HEK293T (cell line): ENCODE data around the gene RAD51D.

Experiments
- CTCF ChIA-PET: fragments of 350-600 bp; formaldehyde crosslinking; extraction: SDS; loops from one replicate; lab custom pipeline; 2021; ENCODE audit warnings: antibody characterized with exemption, inconsistent platforms; lab: Yijun Ruan, JAX
- POLR2A ChIA-PET: fragments of 350-600 bp; formaldehyde crosslinking; extraction: SDS; loops from one replicate; lab custom pipeline; 2020; ENCODE audit warnings: antibody characterized with exemption, inconsistent platforms; lab: Yijun Ruan, JAX
- DNase-seq: peaks from one replicate; pipeline ENCODE4 v3.0.0; 2012; ENCODE audit warnings: mixed read lengths; ENCODE audit errors: extremely low spot score
- ARNT ChIP-seq: fragments of 450-650 bp; IDR thresholded peaks from 2 replicates; pipeline ENCODE4 v1.6.1; 2017; ENCODE audit warnings: mild to moderate bottlenecking
- BHLHE40 ChIP-seq: fragments of 450-650 bp; IDR thresholded peaks from 2 replicates; pipeline ENCODE4 v1.6.1; 2016; ENCODE audit warnings: mild to moderate bottlenecking, moderate library complexity, borderline replicate concordance
- CTBP1 ChIP-seq: fragments of 450-650 bp; IDR thresholded peaks from 2 replicates; pipeline ENCODE4 v1.6.1; 2016; ENCODE audit warnings: borderline replicate concordance
- ELF4 ChIP-seq: fragments of 450-650 bp; IDR thresholded peaks from 2 replicates; pipeline ENCODE4 v1.6.1; 2017; ENCODE audit warnings: antibody characterized with exemption
- FOXA1 ChIP-seq: fragments of 450-650 bp; IDR thresholded peaks from 2 replicates; pipeline ENCODE4 v1.6.1; 2016; ENCODE audit warnings: mild to moderate bottlenecking
- FOXK2 ChIP-seq: fragments of 450-650 bp; IDR thresholded peaks from 2 replicates; pipeline ENCODE4 v1.6.1; 2016; ENCODE audit warnings: mild to moderate bottlenecking
- FOXM1 ChIP-seq: fragments of 450-650 bp; IDR thresholded peaks from 2 replicates; pipeline ENCODE4 v1.6.1; 2017; ENCODE audit warnings: mild to moderate bottlenecking, borderline replicate concordance
- HDGF ChIP-seq: fragments of 450-650 bp; IDR thresholded peaks from 2 replicates; pipeline ENCODE4 v1.6.1; 2017; ENCODE audit warnings: antibody characterized with exemption, borderline replicate concordance
- L3MBTL2 ChIP-seq: fragments of 450-650 bp; conservative IDR thresholded peaks from 2 replicates; pipeline ENCODE4 v1.6.1; 2016; ENCODE audit warnings: mild to moderate bottlenecking
- LEF1 ChIP-seq: fragments of 450-650 bp; IDR thresholded peaks from 2 replicates; pipeline ENCODE4 v1.6.1; 2017; ENCODE audit warnings: mild to moderate bottlenecking, borderline replicate concordance
- NFRKB ChIP-seq: fragments of 450-650 bp; IDR thresholded peaks from 2 replicates; pipeline ENCODE4 v1.6.1; 2016; ENCODE audit warnings: mild to moderate bottlenecking, moderate library complexity
- SP1 ChIP-seq: fragments of 450-650 bp; IDR thresholded peaks from 2 replicates; pipeline ENCODE4 v1.6.1; 2017
- SUZ12 ChIP-seq: fragments of 450-650 bp; IDR thresholded peaks from 2 replicates; pipeline ENCODE4 v1.6.1; 2016; ENCODE audit warnings: mild to moderate bottlenecking
- TARDBP ChIP-seq: fragments of 450-650 bp; IDR thresholded peaks from 2 replicates; pipeline ENCODE4 v1.6.1; 2016
- ZNF384 ChIP-seq: fragments of 450-650 bp; IDR thresholded peaks from 2 replicates; pipeline ENCODE4 v1.6.1; 2016
- TF ChIP-seq, protein P1 (sequence below): fragments of 450-650 bp; IDR thresholded peaks from 2 replicates; pipeline ENCODE4 v1.6.1; 2016

Gene RAD51D

DNA sequence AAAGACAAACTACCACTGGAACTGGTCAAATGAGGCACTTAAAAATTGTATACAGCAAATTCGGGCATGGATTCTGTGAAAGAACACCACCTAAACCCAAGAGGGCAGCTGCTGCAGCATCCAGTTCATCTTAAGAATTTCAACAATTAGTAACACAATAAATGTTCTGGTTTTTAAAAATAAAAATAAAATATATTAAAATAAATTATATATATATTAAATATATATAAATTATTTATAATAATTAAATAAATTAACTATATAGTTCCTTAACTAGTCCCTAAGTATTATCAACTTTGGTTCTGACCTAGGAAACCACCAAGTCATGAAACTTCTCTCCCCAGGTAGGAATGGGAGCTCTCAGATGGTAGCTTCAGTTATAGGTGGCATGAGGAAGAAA lies 42.8 kb downstream of the RAD51D start:
- DNase-seq: no peak
- ChIA-PET CTCF (no interaction called here), POLR2A (no interaction called here)
- no peak for TF ChIP-seq LEF1
- TF ChIP-seq CTBP1: no peak
- TF ChIP-seq L3MBTL2: no peak
- TF ChIP-seq NFRKB: no peak
- TF ChIP-seq FOXM1: no peak
- TF ChIP-seq ZNF384: no peak
- no peak for TF ChIP-seq ARNT
- no peak for TF ChIP-seq FOXK2
- TF ChIP-seq BHLHE40: no peak
- no peak for TF ChIP-seq SUZ12
- no peak for TF ChIP-seq ELF4

DNA sequence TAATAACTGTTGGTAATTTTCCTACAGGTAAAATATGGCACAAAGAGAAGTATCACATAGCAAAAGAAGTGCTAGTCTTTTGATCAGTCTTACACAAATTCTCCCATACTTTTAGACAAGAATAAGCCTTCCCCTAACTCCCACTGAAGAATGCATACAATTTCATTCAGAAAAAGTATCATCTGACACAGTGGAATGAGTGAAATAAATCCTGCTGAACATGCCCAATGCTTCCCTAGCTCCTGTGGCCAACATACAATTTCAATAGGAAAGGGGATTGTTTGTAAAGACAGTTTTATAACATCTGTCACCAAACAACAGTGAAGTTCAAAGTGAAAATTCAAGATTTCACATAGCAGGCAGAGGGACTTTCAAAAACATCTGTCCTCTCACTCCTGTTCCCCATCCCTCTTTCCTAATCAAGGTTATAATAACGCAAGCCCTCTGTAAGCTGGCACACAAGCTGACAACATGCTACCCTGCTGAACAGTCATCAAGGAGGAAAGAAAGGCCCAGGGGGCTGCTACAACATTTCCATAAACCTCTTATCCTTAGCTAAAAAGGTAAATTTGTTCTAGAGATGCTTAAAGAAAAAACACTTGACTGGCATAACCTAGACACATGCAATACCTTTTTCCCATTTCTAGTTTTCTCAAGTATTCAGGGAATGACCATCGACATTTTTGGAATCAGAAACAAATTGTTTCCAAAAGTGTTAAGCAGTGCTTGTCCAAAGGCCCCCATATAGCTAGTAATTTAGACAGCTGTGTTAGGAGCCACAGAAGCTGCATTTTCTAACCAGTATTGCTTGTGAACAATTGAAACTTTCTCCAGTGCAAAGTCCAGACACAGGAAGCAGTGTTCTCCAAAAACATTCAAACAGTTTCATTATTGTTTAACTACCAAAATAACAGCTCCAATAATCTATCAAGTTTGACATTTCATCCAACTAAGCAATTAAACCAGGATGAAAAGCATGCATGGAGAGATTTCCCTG lies 44.7 kb downstream of the RAD51D start:
- POLR2A ChIA-PET: interaction anchor here (1.3 kb wide), 1 partner anchor 11 kb away, joined by 3 read pairs; no protein-coding TSS in a partner anchor
- TF ChIP-seq SP1: no peak
- no peak for TF ChIP-seq NFRKB
- TF ChIP-seq, protein P1, sequence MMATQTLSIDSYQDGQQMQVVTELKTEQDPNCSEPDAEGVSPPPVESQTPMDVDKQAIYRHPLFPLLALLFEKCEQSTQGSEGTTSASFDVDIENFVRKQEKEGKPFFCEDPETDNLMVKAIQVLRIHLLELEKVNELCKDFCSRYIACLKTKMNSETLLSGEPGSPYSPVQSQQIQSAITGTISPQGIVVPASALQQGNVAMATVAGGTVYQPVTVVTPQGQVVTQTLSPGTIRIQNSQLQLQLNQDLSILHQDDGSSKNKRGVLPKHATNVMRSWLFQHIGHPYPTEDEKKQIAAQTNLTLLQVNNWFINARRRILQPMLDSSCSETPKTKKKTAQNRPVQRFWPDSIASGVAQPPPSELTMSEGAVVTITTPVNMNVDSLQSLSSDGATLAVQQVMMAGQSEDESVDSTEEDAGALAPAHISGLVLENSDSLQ: no peak
- TF ChIP-seq LEF1: no peak
- TF ChIP-seq FOXM1: no peak
- TF ChIP-seq FOXK2: no peak
- no peak for TF ChIP-seq ARNT
- no peak for DNase-seq
- CTCF ChIA-PET: no interaction called here

DNA sequence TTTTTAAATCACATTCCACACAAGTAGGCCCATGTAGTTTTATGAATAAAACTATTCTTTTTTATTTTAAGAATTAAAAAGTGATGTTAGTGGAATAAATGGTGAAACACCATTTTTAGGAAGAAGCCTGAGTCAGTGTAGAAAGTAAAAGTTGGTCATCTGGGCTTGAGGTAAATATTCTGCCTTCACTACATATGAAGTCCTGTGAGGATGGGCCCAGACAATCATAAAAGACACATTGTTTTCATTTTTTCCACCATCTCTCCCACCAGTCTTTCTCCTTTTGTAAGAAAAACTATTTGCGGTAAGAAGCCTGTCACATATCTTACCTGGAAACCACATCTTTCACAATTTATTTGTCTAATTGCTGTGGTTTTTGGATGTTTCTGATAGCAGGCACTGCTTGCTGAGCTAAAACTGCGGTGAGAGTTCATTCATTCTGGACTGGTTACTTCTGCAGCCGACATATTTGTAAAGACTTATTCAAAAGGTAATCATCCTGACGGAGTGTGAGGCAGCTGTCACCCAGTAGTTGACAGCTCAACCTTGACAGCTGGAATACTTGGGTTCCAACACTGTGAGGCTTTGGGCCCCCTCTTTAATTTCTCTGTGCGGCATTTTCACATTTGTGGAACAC lies 45.6 kb downstream of the RAD51D start:
- no peak for DNase-seq
- ChIA-PET POLR2A (interaction anchor here (1.3 kb wide), 1 partner anchor 12 kb away, joined by 3 read pairs; no protein-coding TSS in a partner anchor), CTCF (no interaction called here)
- TF ChIP-seq HDGF: no peak
- no peak for TF ChIP-seq CTBP1

DNA sequence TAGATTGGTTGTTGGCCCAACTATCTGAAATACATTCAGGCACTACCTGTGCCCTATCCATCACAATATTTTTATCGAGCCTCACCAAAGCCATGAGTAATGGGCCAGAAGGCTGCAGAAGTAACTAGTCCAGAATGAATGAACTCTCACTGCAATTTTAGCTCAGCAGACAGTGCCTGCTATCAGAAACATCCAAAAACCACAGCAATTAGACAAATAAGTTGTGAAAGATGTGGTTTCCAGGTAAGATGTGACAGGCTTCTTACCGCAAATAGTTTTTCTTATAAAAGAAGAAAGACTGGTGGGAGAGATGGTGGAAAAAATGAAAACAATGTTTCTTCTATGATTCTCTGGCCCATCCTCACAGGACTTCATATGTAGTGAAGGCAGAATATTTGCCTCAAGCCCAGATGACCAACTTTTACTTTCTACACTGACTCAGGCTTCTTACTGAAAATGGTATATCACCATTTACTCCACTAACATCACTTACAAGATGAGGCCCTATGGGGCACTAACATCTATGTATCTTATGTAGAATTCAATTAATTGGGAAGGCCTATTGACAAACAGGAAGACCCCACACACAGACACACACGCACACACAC lies 46.4 kb downstream of the RAD51D start:
- no peak for DNase-seq
- ChIA-PET POLR2A (interaction anchor here (0.6 kb wide), 1 partner anchor 10 kb away, joined by 3 read pairs; the partner anchor contains the start of gene RFFL), CTCF (no interaction called here)
- TF ChIP-seq FOXA1 (no peak), SUZ12 (no peak), TARDBP (no peak), NFRKB (no peak), ARNT (no peak), FOXM1 (no peak), CTBP1 (no peak), SP1 (no peak), ELF4 (no peak), BHLHE40 (no peak)
- TF ChIP-seq, protein P1: no peak

DNA sequence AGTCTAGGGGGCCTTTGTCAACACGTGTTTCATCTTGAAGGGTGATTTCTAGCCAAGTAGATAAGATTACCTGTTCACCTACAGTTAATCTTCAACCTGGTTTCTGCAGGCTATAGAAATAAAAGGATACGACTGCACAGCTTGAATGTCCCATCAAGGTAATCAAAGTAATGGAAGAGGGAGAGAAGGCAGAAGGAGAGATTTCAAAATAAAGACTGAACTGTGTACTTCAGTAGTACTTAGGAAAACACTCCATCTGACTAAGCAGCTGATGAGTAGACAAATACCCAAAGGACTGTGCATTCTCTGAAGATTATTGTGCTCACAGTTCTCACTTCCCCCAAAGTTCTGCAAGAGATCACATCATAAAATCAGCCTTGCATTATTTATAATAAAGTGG lies 50.3 kb downstream of the RAD51D start:
- no peak for TF ChIP-seq SUZ12
- no peak for TF ChIP-seq FOXM1
- TF ChIP-seq ARNT: no peak
- TF ChIP-seq, protein P1: no peak
- no peak for TF ChIP-seq TARDBP
- TF ChIP-seq BHLHE40: no peak
- TF ChIP-seq HDGF: no peak
- TF ChIP-seq NFRKB: no peak
- no peak for TF ChIP-seq L3MBTL2
- no peak for DNase-seq
- POLR2A ChIA-PET: no interaction called here
- CTCF ChIA-PET: no interaction called here

DNA sequence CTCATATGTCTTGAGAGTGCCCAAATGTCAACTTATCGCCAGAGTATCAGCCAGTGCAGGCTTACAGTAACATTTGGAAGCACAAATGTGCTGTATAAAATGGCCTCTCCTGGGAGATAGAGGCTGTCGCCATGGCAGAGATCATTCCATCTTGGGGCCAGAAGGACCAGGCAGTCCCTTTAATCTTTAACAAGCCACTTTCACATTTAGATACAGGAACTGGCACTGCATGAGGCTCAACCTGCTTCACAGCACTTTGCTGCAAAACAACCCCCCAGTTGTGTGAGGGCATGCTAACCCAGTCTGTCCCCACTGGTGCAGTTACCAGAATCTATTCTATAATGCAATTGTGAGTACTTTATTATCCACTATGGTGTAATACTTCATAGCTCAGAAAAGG lies 51.4 kb downstream of the RAD51D start:
- POLR2A ChIA-PET: no interaction called here
- TF ChIP-seq ELF4 (no peak), SUZ12 (no peak), TARDBP (no peak), HDGF (no peak), NFRKB (no peak), BHLHE40 (no peak), L3MBTL2 (no peak), SP1 (no peak), CTBP1 (no peak), LEF1 (no peak), FOXM1 (no peak), FOXA1 (no peak), ARNT (no peak), ZNF384 (no peak)
- TF ChIP-seq, protein P1: no peak
- CTCF ChIA-PET: no interaction called here
- no peak for DNase-seq
